Lower lobe of right lung (tissue), 2 donors: ENCODE results near the gene CXCL12. TPM values are rescaled to one million over a fixed set of nuclear protein-coding genes. Genes with fewer than 3 reads are reported as not detected.

ENCODE experiments used
- ATAC-seq, 2 donors: fragments of 200-7000 bp; cut with Tn5 transposase; one replicate each; pipeline ENCODE4 v1.9.1; 2020 to 2022; ENCODE audit warnings: mild to moderate bottlenecking in 2 of 2, moderate library complexity in 2 of 2
- DNase-seq: peaks from one replicate; pipeline ENCODE4 v3.0.0-alpha.2; 2020
- H3K27ac ChIP-seq: fragments of 200-600 bp; one replicate; pipeline ENCODE4 v1.8.0; 2022
- H3K27me3 ChIP-seq: fragments of 200-600 bp; one replicate; pipeline ENCODE4 v1.8.0; 2022; ENCODE audit warnings: low read depth
- H3K36me3 ChIP-seq: fragments of 200-600 bp; one replicate; pipeline ENCODE4 v1.8.0; 2022; ENCODE audit warnings: mild to moderate bottlenecking
- H3K4me1 ChIP-seq: fragments of 200-600 bp; one replicate; pipeline ENCODE4 v1.8.0; 2022
- H3K4me3 ChIP-seq: fragments of 200-600 bp; one replicate; pipeline ENCODE4 v1.8.0; 2022; ENCODE audit warnings: mild to moderate bottlenecking
- H3K9me3 ChIP-seq: fragments of 200-600 bp; one replicate; pipeline ENCODE4 v1.8.0; 2022
- intact Hi-C: fragments of 100-400 bp; cut with DNase I; formaldehyde crosslinking; loops from one replicate; pipeline ENCODE4 v1.11.0; 2022
- total RNA-seq: library from RNA; stranded (reverse); fragmentation: NEBNext Ultra II Directional; extraction: Animal tissue kit (Norgen Biotek cat#: 25700); gene quantifications from one replicate; pipeline ENCODE4 v1.2.1, GENCODE V29; 2021
- TF ChIP-seq, protein P1 (sequence below): fragments of 200-600 bp; IDR thresholded peaks from one replicate; pipeline ENCODE4 v1.8.0; 2022; ENCODE audit warnings: antibody characterized with exemption, mild to moderate bottlenecking
- donor health status: DM: no; HTN: yes; CAD: no; lungs with severe emphysema.

CXCL12 gene
- total RNA-seq, 1 donor from 2014 or later: 73.8 TPM

DNA sequence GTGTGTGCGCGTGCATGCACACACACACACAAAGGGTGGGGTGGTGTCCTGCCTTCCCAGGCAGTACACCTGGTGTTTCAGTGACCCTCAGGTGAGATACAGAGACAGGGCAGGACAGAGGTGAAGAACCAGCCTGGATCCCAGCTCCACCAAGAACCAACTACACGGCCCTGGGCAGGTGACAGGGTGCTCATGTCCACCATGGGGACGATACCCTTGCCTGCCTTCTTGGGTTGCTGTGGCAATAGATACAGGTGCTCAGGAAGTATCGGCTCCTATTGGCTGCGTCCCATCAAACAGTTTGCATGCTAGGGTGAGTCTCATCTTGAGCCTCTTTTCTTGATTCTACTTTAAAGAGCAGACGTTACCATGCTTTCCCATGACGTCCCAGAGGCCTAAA, 33.7 kb upstream of the CXCL12 start:
- no peak for ATAC-seq
- H3K4me3 ChIP-seq: no peak overlapping the region
- H3K9me3 ChIP-seq: no peaks in the 10 kb centered on the region
- H3K27me3 ChIP-seq: no peaks in the 10 kb centered on the region
- no peaks in the 10 kb centered on the region for H3K36me3 ChIP-seq
- H3K4me1 ChIP-seq: no peaks in the 10 kb centered on the region
- TF ChIP-seq, protein P1, sequence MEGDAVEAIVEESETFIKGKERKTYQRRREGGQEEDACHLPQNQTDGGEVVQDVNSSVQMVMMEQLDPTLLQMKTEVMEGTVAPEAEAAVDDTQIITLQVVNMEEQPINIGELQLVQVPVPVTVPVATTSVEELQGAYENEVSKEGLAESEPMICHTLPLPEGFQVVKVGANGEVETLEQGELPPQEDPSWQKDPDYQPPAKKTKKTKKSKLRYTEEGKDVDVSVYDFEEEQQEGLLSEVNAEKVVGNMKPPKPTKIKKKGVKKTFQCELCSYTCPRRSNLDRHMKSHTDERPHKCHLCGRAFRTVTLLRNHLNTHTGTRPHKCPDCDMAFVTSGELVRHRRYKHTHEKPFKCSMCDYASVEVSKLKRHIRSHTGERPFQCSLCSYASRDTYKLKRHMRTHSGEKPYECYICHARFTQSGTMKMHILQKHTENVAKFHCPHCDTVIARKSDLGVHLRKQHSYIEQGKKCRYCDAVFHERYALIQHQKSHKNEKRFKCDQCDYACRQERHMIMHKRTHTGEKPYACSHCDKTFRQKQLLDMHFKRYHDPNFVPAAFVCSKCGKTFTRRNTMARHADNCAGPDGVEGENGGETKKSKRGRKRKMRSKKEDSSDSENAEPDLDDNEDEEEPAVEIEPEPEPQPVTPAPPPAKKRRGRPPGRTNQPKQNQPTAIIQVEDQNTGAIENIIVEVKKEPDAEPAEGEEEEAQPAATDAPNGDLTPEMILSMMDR: no peak
- intact Hi-C loops: no loop called here
- no peak overlapping the region for H3K27ac ChIP-seq
- no peak for DNase-seq

DNA sequence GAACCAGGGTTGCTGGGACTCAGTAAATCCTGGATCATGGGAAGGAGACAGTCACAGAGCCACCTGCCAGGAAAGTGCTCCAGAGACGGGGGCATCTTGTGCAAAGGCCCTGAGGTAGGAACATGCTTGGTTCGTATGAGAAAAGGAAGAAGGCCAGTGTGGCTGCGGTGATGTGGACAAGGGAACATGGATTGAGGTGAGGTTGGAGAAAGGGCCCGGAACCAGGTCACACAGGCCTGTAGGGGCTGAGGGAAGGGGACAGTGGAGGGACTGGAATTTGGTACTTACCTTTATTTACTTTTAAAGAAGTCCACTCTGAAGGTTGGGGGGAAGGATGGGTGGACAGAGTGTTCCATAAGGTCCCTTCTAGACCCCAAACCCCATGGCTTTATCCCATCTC, 32.9 kb upstream of the CXCL12 start:
- DNase-seq (no peak), ATAC-seq (no peak)
- no peaks in the 10 kb centered on the region for H3K27me3 ChIP-seq
- TF ChIP-seq, protein P1: no peak
- H3K9me3 ChIP-seq: no peaks in the 10 kb centered on the region
- intact Hi-C loops: no loop called here
- no peaks in the 10 kb centered on the region for H3K36me3 ChIP-seq
- H3K27ac ChIP-seq: no peak overlapping the region
- H3K4me1 ChIP-seq: no peaks in the 10 kb centered on the region
- no peak overlapping the region for H3K4me3 ChIP-seq

DNA sequence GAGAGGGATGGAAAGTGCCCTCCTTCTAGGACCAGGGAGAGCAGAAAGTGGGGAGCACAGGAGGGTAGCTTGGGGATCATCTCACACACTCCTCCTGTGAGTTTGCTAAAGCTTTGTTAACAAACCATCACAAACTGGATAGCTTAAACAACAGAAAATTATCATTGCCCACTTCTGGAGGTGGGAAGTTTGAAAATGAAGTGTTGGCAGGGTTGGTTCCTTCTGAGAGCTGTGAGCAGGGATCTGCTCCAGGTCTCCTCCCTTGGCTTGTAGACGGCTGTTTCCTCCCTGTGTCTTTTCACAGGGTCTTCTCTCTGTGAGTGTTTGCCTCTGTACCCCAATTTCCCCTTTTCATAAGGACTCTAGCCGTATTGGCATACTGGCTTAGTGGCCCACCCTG, 32.0 kb upstream of the CXCL12 start:
- Histone ChIP-seq H3K4me1 (no peaks in the 10 kb centered on the region), H3K27me3 (no peaks in the 10 kb centered on the region), H3K4me3 (no peak overlapping the region), H3K36me3 (no peaks in the 10 kb centered on the region), H3K9me3 (no peaks in the 10 kb centered on the region), H3K27ac (peak overlapping the region; percentile 9)
- DNase-seq: no peak
- TF ChIP-seq, protein P1: no peak
- intact Hi-C loops: no loop called here
- no peak for ATAC-seq

DNA sequence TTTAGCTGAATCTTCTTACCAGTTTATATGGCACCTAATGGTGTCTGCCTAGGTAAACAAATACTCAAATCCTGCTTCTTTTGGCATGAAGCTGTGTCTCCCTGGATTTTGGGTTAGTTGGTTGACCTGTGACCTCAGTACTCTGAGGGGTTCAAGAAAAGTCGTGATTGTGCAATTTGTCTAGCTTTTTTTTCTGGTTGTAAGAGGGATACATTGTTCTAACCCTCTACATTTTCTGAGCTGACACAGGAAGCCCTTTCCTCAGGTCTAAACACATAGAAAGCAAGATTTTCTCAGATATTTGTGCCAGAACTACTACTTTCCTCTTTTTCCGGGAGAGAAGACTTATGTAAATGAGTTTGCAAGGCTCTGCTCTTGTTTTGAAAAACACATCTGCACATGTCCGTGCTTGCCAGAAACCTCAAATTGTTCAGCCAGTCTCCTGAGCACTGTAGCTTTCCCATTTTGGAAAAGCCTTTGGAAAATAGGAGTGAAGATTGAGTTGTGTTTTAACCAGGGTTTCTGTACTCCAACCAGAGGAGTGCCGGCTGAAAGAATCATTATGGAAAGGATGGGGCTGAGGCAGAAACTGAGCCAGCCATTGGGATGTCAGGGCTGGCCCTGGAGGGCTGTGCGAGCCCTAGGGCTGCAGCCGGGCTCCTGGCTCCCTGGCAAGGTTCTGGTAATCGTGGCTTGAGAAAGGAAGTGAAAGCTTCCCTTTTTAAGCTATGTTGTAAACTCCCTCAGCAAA, 31.3 kb upstream of the CXCL12 start:
- H3K27me3 ChIP-seq: no peaks in the 10 kb centered on the region
- no peak overlapping the region for H3K4me3 ChIP-seq
- H3K36me3 ChIP-seq: no peaks in the 10 kb centered on the region
- TF ChIP-seq, protein P1: no peak
- H3K27ac ChIP-seq: peak overlapping the region; percentile 9
- H3K4me1 ChIP-seq: no peaks in the 10 kb centered on the region
- DNase-seq (no peak), ATAC-seq (peak in 1 of 2 donors; percentile 49)
- intact Hi-C loops: no loop called here
- no peaks in the 10 kb centered on the region for H3K9me3 ChIP-seq

DNA sequence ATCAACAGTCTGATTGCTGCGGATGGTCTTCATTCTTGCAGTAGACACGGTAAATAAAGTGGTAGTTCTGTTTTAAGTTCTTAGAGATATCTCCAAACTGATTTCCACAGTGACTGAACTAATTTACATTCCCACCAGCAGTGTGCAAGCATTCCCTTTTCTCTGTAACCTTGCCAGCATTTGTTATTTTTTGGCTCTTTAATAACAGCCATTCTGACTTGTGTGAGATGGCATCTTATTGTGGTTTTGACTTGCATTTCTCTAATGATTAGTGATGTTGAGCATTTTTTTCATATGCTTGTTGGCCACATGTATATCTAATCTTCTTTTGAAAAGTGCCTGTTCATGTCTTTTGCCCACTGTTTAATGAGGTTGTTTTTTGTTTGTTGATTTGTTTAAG, 30.2 kb upstream of the CXCL12 start:
- H3K9me3 ChIP-seq: no peaks in the 10 kb centered on the region
- no peaks in the 10 kb centered on the region for H3K27me3 ChIP-seq
- intact Hi-C loops: no loop called here
- DNase-seq (no peak), ATAC-seq (no peak)
- H3K4me1 ChIP-seq: no peaks in the 10 kb centered on the region
- TF ChIP-seq, protein P1: no peak
- H3K27ac ChIP-seq: no peak overlapping the region
- H3K4me3 ChIP-seq: no peak overlapping the region
- H3K36me3 ChIP-seq: no peaks in the 10 kb centered on the region
